ENCODE data around the gene SELL.
"Not testable (repeated sequence)": the region's sequence is repeated elsewhere in the genome, so short reads cannot be mapped to it uniquely, and the experiment has no call there.

Gene SELL

GRCh38 chr1:169726851-169727250, 15.4 kb upstream of the SELL start:
- TF ChIP-seq CTCF (conservative IDR thresholded peaks at IDR 0.05; ENCODE audit: control insufficient read depth, insufficient read depth, low read depth, low read length): no peak
- no peak overlapping the region for H3K4me3 ChIP-seq (ENCODE audit: control insufficient read depth, low read depth, low read length)
- DNase-seq (ENCODE audit: low read depth): no peak

GRCh38 chr1:169725930-169726329, 14.5 kb upstream of the SELL start:
- TF ChIP-seq CTCF (conservative IDR thresholded peaks at IDR 0.05; ENCODE audit: control insufficient read depth, insufficient read depth, low read depth, low read length): no peak
- no peak overlapping the region for H3K4me3 ChIP-seq (ENCODE audit: control insufficient read depth, low read depth, low read length)
- DNase-seq (ENCODE audit: low read depth): no peak

- no peak for DNase-seq (ENCODE audit: low read depth)
- no peak overlapping the region for H3K4me3 ChIP-seq (ENCODE audit: control insufficient read depth, low read depth, low read length)
- TF ChIP-seq CTCF (conservative IDR thresholded peaks at IDR 0.05; ENCODE audit: control insufficient read depth, insufficient read depth, low read depth, low read length): no peak
These were observed 12.7 kb upstream of the SELL start for GRCh38 chr1:169724168-169724567.

- no peak for TF ChIP-seq CTCF (conservative IDR thresholded peaks at IDR 0.05; ENCODE audit: control insufficient read depth, insufficient read depth, low read depth, low read length)
- H3K4me3 ChIP-seq (ENCODE audit: control insufficient read depth, low read depth, low read length): no peak overlapping the region
- DNase-seq (ENCODE audit: low read depth): no peak
These were observed 12.3 kb upstream of the SELL start for GRCh38 chr1:169723763-169724162.

- no peak for TF ChIP-seq CTCF (conservative IDR thresholded peaks at IDR 0.05; ENCODE audit: control insufficient read depth, insufficient read depth, low read depth, low read length)
- DNase-seq (ENCODE audit: low read depth): no peak
- H3K4me3 ChIP-seq (ENCODE audit: control insufficient read depth, low read depth, low read length): no peak overlapping the region
These were observed 11.4 kb upstream of the SELL start for GRCh38 chr1:169722779-169723178.

- not testable (repeated sequence) for H3K4me3 ChIP-seq (ENCODE audit: control insufficient read depth, low read depth, low read length); DNase-seq (ENCODE audit: low read depth)
These were observed 3.7 kb upstream of the SELL start for GRCh38 chr1:169715100-169715499.

GRCh38 chr1:169713090-169713489, 1.7 kb upstream of the SELL start:
- DNase-seq (ENCODE audit: low read depth); H3K4me3 ChIP-seq (ENCODE audit: control insufficient read depth, low read depth, low read length): not testable (repeated sequence)

- TF ChIP-seq CTCF (conservative IDR thresholded peaks at IDR 0.05; ENCODE audit: control insufficient read depth, insufficient read depth, low read depth, low read length): no peak
- DNase-seq (ENCODE audit: low read depth): no peak
- no peak overlapping the region for H3K4me3 ChIP-seq (ENCODE audit: control insufficient read depth, low read depth, low read length)
These were observed 850 bp upstream of the SELL start for GRCh38 chr1:169712309-169712631.
